Panc1 (cell line): Measurements from ENCODE around the gene AKAP1. TPM values are rescaled to one million over a fixed set of nuclear protein-coding genes. Genes with fewer than 3 reads are reported as not detected.

Source experiments
- ATAC-seq: fragments of 200-7000 bp; cut with Tn5 transposase; 2 replicates; pipeline ENCODE4 v1.9.1; 2020; ENCODE audit warnings: mild to moderate bottlenecking, moderate library complexity
- BruUV-seq: library from RNA; stranded (reverse); fragments of 400-500 nt; replicated peaks from 2 replicates; lab custom pipeline; 2021; lab: Mats Ljungman, UMichigan
- CTCF ChIA-PET: fragments of 300-600 bp; sonication (Branson Sonifier 250); formaldehyde crosslinking; loops from one replicate; lab custom pipeline; 2022; ENCODE audit warnings: antibody characterized with exemption; lab: Charles Lee
- POLR2A ChIA-PET: fragments of 300-600 bp; sonication (Branson Sonifier 250); formaldehyde crosslinking; loops from one replicate; lab custom pipeline; 2022; ENCODE audit warnings: antibody characterized with exemption; lab: Charles Lee
- DNase-seq: peaks from one replicate; pipeline ENCODE4 v3.0.0-alpha.2; 2010; ENCODE audit warnings: low read depth, low spot score
- H3K27ac ChIP-seq: 2 replicates; pipeline ENCODE4 v1.5.1; 2011; ENCODE audit warnings: mild to moderate bottlenecking, low read length, inconsistent platforms
- H3K27me3 ChIP-seq: fragments of 200-500 bp; sonication (Bioruptor generic); 2 replicates; pipeline ENCODE4 v1.6.0; 2014; ENCODE audit warnings: low read length, inconsistent platforms; ENCODE audit not compliant: control insufficient read depth, insufficient read depth
- H3K36me3 ChIP-seq: fragments of 200-500 bp; sonication (Bioruptor generic); 2 replicates; pipeline ENCODE4 v1.5.1; 2014; ENCODE audit warnings: inconsistent platforms, mild to moderate bottlenecking, low read length, moderate library complexity; ENCODE audit not compliant: control insufficient read depth, insufficient read depth
- H3K4me1 ChIP-seq: 2 replicates; pipeline ENCODE4 v1.5.1; 2011; ENCODE audit warnings: inconsistent platforms, mild to moderate bottlenecking, low read length, moderate library complexity; ENCODE audit not compliant: control insufficient read depth, insufficient read depth
- H3K4me3 ChIP-seq, 2 experiments: 2 replicates each; pipeline ENCODE4 v1.5.1; 2011 to 2012; ENCODE audit warnings: low read depth in 2 of 2, low read length in 2 of 2, mild to moderate bottlenecking in 2 of 2, inconsistent platforms in 1 of 2, moderate library complexity in 1 of 2
- H3K9me3 ChIP-seq: fragments of 200-500 bp; sonication (Bioruptor generic); 2 replicates; pipeline ENCODE4 v1.5.1; 2014; ENCODE audit warnings: low read depth, mild to moderate bottlenecking, inconsistent platforms, low read length, moderate library complexity; ENCODE audit not compliant: control insufficient read depth, insufficient read depth
- CTCF ChIP-seq: fragments of 450-650 bp; IDR thresholded peaks from 2 replicates; pipeline ENCODE4 v1.5.1; 2017; ENCODE audit warnings: mild to moderate bottlenecking
- POLR2AphosphoS5 ChIP-seq: IDR thresholded peaks from 2 replicates; pipeline ENCODE4 v1.6.1; 2012; ENCODE audit warnings: mild to moderate bottlenecking, low read depth, low read length, moderate library complexity
- REST ChIP-seq, 2 experiments: IDR thresholded peaks; 2 replicates each; pipeline ENCODE4 v1.6.1; 2011 to 2012; ENCODE audit warnings: low read depth in 2 of 2, control low read depth in 1 of 2, low read length in 1 of 2, mild to moderate bottlenecking in 1 of 2, moderate library complexity in 1 of 2; ENCODE audit not compliant: insufficient read depth in 1 of 2
- SIN3A ChIP-seq: IDR thresholded peaks from 2 replicates; pipeline ENCODE4 v1.6.1; 2012; ENCODE audit warnings: low read depth, mild to moderate bottlenecking, low read length, moderate library complexity, borderline replicate concordance; ENCODE audit not compliant: insufficient read depth
- TCF7L2 ChIP-seq: IDR thresholded peaks from 2 replicates; pipeline ENCODE4 v1.6.1; 2011; ENCODE audit warnings: mild to moderate bottlenecking, low read depth, low read length, inconsistent platforms
- in situ Hi-C: cut with HindIII; loops from 2 replicates; pipeline ENCODE4 v1.10.0; 2016; ENCODE audit warnings: low sequenced_read_pairs, low pct_unique_long_range_greater_than_20kb
- intact Hi-C: fragments of 100-400 bp; cut with micrococcal nuclease; formaldehyde crosslinking; loops from one replicate; pipeline ENCODE4 v1.10.0; 2022; ENCODE audit not compliant: unreplicated experiment
- total RNA-seq: library from RNA; stranded (reverse); gene quantifications from one replicate; pipeline ENCODE4 v1.2.1, GENCODE V29; 2021; ENCODE audit not compliant: unreplicated experiment

The AKAP1 gene
- total RNA-seq, 1 experiment from 2014 or later: 52.7 TPM

- H3K4me3 ChIP-seq: no peak overlapping the region
- H3K4me1 ChIP-seq: peaks cover 6% of the 10 kb centered on the region
- H3K9me3 ChIP-seq: no peaks in the 10 kb centered on the region
- intact Hi-C loops (no loop called here), in situ Hi-C loops (no loop called here)
- no TSS peak for BruUV-seq
- H3K36me3 ChIP-seq: no peaks in the 10 kb centered on the region
- TF ChIP-seq CTCF (no peak), TCF7L2 (no peak), SIN3A (no peak), REST (IDR thresholded peaks at IDR 0.05; ENCODE audit: insufficient read depth in 1 of 2, low read depth in 2 of 2, low read length in 1 of 2) (no peak), POLR2AphosphoS5 (no peak)
- H3K27ac ChIP-seq: no peak overlapping the region
- no peaks in the 10 kb centered on the region for H3K27me3 ChIP-seq
- POLR2A ChIA-PET: no interaction called here
- CTCF ChIA-PET: no interaction called here
- DNase-seq: no peak
- ATAC-seq: no peak
Measured at GRCh38 chr17:57050306-57050705, 34.7 kb upstream of the AKAP1 start.

GRCh38 chr17:57051886-57052361 is 33.1 kb upstream of the AKAP1 start:
- H3K27ac ChIP-seq: no peak overlapping the region
- ATAC-seq (no peak), DNase-seq (no peak)
- POLR2A ChIA-PET: no interaction called here
- TF ChIP-seq CTCF (no peak), SIN3A (no peak), TCF7L2 (no peak), REST (IDR thresholded peaks at IDR 0.05; ENCODE audit: insufficient read depth in 1 of 2, low read depth in 2 of 2, low read length in 1 of 2) (no peak)
- BruUV-seq: no TSS peak
- in situ Hi-C loops (no loop called here), intact Hi-C loops (no loop called here)
- H3K4me1 ChIP-seq: peaks cover 6% of the 10 kb centered on the region
- CTCF ChIA-PET: no interaction called here
- H3K4me3 ChIP-seq: no peak overlapping the region
- H3K9me3 ChIP-seq: no peaks in the 10 kb centered on the region
- H3K36me3 ChIP-seq: no peaks in the 10 kb centered on the region
- H3K27me3 ChIP-seq: no peaks in the 10 kb centered on the region
